ENCODE data around the gene MIGA2.
"Not testable (repeated sequence)": the region's sequence is repeated elsewhere in the genome, so short reads cannot be mapped to it uniquely, and the experiment has no call there.

MIGA2 gene, protein sequence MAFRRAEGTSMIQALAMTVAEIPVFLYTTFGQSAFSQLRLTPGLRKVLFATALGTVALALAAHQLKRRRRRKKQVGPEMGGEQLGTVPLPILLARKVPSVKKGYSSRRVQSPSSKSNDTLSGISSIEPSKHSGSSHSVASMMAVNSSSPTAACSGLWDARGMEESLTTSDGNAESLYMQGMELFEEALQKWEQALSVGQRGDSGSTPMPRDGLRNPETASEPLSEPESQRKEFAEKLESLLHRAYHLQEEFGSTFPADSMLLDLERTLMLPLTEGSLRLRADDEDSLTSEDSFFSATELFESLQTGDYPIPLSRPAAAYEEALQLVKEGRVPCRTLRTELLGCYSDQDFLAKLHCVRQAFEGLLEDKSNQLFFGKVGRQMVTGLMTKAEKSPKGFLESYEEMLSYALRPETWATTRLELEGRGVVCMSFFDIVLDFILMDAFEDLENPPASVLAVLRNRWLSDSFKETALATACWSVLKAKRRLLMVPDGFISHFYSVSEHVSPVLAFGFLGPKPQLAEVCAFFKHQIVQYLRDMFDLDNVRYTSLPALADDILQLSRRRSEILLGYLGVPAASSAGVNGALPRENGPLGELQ

DNA sequence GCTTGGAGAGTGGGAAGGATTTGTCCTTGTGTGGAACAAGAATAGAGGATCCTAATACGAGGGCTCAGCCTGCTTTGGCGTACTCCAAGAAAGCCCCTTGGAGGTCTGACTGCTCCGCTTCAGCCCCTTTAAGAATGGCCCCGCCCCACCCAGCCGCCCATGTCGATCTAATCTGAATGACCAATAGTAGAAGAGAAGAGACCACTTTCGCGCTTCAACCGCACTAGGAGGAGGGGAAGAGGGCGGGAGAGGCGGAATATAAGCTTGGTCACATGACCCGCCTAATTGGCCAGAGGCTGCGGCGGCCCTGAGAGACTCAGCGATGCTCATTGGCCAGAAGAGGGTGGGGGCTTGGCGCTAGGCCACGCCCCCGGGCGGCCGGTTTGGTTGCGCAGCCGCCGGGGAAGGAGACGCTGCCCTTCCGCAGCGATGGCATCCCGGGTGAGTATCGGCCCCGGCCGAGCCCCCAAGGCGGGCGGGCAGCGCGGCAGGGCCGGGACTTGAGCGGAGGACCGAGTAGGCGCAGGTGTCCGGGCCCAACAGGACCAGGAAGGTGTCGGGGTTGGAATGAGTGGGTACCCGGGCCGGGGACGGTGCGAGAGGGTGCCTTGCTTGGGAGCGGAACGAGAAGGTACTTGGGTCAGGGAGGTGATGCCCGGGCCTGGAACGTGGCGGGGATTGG lies at the start of gene MIGA2:
TSS of gene MIGA2 (plus strand) at position 386 of the 682 bp plus-strand sequence. CDS start 3,969 bp downstream, outside the sequence.
- peak; percentile 88 to 93 (median 91) for DNase-seq (ENCODE audit: low read depth in 2 of 3, low spot score in 1 of 3)

- no peak for DNase-seq (ENCODE audit: low read depth in 2 of 3, low spot score in 1 of 3)
Observed at GRCh38 chr9:128986671-128987070, 49.8 kb upstream of the MIGA2 start.

- no peak for DNase-seq (ENCODE audit: low read depth in 2 of 3, low spot score in 1 of 3)
Observed at GRCh38 chr9:128987805-128988204, 48.6 kb upstream of the MIGA2 start.

GRCh38 chr9:128992995-128993394 lies 43.4 kb upstream of the MIGA2 start:
- DNase-seq (ENCODE audit: low read depth in 2 of 3, low spot score in 1 of 3) = no peak

DNA sequence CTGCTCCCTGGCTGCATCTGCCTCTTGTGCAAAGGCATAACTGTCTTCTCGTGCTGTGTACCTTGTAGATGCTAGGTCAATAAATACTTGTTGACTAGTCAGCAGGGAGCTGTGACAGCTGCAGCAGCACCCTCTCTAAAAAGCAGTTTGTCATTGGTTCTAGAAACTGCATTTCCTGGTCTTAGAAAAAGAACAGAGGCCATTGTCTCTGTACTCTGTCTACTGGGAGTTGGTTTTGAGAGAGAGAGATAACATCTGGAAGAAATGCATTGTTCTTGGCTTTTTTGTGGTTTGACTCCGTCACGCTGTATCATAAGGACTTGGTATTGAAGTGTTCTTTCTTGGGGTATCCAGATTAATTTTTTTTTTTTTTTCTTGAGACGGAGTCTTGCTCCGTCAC lies 40.6 kb upstream of the MIGA2 start:
- no peak for DNase-seq (ENCODE audit: low read depth in 2 of 3, low spot score in 1 of 3)

- DNase-seq (ENCODE audit: low read depth in 2 of 3, low spot score in 1 of 3) = no peak
Observed at GRCh38 chr9:128998462-128998861, 38.0 kb upstream of the MIGA2 start.

DNA sequence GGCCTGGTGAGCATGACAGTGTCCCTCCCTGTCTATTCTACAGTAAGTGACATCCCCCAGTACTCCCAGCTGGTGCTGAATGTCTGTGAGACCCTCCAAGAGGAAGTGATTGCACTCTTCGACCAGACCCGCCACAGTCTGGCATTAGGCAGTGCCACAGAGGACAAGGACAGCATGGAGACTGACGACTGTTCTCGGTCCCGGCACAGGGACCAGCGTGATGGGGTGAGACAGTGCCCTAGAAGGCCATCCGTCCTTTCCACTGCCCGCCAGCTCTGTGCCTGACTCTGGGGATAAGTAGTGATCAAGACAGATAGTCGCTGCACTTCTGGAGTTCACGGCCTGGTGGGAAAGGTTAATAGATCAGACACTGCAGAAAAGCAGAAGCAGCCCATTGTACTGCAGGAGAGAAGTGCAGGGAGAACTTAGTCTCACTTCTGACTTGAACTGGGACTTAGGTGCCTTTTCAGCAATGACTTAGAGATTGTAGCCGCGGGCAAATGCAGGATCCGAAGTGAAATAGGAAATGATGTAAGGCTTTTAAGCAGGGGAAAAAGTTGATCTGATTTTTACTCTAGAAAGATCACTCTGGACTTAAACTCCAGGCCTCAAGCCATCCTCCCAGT lies 36.7 kb upstream of the MIGA2 start:
- no peak for DNase-seq (ENCODE audit: low read depth in 2 of 3, low spot score in 1 of 3)

DNA sequence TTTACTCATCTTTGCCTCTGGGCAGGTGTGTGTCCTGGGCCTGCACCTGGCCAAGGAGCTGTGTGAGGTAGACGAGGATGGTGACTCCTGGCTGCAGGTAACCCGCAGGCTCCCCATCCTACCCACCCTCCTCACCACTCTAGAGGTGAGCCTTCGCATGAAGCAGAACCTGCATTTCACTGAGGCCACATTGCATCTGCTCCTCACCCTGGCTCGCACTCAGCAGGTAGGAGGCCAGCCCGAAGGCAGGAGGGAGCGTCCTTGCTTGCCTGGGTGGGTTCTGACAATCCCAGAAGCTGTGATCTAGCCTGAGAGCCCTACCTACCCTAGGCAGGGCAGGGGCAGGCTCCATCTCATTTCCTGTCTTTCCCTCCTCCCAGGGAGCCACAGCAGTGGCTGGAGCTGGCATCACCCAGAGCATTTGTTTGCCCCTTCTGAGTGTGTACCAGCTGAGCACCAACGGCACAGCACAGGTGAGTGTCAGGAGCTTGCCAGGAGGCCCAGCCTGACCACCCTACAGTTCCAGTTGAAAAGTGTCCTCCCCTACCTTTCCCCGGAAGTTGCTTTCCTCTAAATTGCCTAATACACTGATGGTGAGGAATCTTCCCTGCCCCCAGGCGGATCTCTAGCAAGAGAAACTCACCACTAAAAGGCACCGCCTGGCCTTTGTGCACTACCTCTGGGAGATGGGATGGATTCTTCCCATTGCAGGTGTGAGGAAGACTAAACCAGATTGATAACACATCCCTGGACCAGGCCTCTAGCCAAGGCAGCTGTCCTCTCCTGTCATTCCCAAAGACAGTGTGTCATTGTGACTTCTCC lies 34.7 kb upstream of the MIGA2 start:
- no peak for DNase-seq (ENCODE audit: low read depth in 2 of 3, low spot score in 1 of 3)

GRCh38 chr9:129002992-129003391 lies 33.4 kb upstream of the MIGA2 start:
- DNase-seq (ENCODE audit: low read depth in 2 of 3, low spot score in 1 of 3) = no peak

- DNase-seq (ENCODE audit: low read depth in 2 of 3, low spot score in 1 of 3) = not testable (repeated sequence)
Observed at GRCh38 chr9:129004173-129004572, 32.3 kb upstream of the MIGA2 start.

DNA sequence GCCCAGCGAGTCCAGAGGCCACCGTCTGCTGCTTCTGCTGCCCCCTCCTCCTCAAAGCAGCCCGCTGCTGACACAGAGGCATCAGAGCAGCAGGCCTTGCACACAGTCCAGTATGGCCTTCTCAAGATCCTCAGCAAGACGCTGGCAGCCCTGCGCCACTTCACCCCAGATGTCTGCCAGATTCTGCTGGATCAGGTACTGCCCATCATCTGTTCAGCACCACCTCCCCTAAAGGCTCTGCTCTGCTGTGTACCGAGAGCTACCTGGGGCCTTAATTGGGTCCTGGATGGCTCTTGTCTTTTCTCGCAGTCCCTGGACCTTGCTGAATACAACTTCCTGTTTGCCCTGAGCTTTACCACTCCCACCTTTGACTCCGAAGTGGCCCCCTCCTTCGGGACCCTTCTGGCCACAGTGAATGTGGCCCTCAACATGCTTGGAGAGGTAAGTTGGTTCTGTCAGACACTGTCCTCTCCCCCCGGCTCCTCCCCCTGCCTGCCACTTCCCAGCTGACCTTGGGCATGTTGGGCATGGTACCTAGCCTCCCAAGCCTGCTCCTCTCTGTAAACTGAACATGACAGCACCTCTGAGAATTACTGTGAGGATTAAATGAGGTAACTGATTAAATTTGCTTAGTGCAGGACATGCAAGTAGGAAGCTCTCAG lies 31.0 kb upstream of the MIGA2 start:
- no peak for DNase-seq (ENCODE audit: low read depth in 2 of 3, low spot score in 1 of 3)

- peak; percentile 21 to 28 (median 28) for DNase-seq (ENCODE audit: low read depth in 2 of 3, low spot score in 1 of 3)
Observed at GRCh38 chr9:129006328-129007034, 29.9 kb upstream of the MIGA2 start.

DNA sequence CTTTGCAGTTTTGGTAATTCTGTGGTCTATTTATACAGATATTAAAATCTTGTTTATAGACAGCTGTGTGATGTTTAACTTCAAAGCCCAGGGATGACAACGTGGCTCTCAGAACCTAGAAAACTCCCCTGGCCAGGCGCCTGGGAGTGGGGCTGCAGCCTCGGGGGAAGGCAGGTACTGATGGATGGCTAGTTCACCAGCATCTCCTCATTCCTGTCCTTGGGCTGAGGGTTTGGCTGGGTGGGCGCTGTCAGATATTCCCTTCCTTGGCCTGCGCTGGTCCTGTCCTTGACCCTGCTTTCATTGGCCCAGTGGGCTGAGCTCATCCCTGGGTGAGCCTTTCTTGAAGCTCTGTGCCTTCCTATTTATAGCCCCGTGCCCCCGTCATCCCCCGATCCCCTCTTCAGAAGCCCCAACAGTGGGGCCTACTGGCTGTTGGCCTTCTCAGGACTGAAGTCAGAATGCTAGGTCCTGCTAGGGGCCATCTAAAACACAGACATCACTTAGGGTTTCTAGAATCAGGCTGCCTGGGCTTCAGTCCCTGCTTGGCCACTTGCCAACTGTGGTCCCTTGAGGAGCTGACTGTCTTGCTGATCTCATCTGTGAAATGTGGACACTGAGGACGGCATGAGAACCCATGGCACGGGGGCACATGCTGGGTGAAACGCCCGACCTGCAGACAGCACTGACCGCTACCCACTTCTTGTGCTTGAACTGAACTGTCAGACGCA lies 29.2 kb upstream of the MIGA2 start:
- DNase-seq (ENCODE audit: low read depth in 2 of 3, low spot score in 1 of 3) = no peak

- DNase-seq (ENCODE audit: low read depth in 2 of 3, low spot score in 1 of 3) = no peak
Observed at GRCh38 chr9:129007766-129008468, 28.5 kb upstream of the MIGA2 start.

DNA sequence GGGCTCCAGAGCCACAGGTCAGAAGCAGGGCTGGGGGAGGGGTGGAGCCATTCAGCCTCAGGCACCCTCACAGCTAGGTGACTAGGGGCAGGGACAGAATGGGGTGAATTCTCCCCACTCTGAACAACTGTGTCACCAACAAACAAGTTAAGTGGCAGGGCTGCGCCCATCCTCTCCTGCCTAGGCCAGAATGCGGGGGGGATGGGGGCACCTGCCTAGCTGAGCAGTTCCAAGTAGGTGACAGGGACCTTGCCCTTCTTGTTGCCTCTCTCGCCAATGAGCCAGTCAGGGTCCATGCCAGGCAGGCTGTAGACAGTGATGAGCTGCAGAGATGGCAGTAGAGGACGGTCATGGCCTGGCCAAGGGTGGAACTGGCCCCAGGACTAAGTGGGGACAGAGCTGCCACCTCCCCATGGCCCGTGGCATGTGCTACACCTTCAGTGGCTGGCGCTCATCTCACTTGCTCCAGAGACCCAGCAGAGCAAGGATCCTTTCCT lies 27.9 kb upstream of the MIGA2 start:
- DNase-seq (ENCODE audit: low read depth in 2 of 3, low spot score in 1 of 3) = no peak

DNA sequence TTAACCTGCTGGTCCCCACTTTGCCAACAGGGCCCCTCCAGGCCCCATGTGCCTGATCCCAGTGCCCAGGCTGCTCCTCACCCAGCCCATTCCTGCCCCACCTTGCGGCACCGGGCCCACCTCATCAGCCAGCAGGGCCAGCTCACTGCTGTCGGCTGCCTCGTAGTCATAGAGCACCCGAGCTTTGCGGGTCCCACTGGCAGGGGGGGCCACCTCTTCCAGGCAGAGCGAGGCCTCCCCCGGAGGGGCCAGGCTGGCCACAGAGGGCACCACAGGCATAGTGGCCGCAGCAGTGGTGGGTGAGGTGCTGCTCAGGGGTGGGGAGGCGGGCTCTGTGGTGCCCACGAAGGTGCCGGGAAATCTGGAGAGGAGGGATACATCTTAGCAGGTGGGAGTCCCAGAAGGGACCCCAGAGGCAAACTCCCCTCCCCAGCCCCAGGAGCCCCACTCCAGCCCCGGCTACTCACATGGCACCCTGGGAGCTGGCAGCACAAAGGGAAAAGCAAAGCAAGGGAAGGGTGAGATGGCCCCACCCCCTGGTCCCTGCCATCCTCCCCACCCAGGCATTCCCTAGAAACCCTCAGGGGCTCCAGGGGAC lies 27.3 kb upstream of the MIGA2 start:
- no peak for DNase-seq (ENCODE audit: low read depth in 2 of 3, low spot score in 1 of 3)

DNA sequence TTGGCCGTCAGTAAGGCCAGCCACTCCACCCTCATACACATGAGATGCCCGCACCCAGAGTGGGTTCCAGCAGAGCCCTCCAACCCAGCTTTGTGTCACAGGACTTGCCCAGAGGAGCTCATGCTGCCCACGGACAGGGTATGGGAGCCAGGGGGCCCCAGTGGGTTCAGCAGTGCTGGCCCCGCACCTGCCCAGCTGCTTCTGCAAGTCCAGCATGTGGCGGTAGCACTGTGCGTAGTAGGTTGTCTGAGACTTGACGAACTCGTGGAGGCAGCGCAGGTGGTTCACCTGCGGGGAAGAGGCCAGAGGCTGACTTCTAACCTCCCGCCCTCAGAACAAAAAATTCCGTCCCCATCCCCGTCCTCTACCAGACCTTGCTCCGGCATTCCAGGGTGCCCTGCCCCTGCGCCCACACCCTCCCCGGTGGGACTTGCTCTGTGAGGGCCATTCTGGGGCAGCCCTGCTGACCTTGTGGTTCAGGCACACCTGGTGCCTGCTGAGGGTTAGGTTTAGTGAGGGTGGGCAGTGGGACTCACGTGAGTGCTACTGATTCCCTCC lies 26.8 kb upstream of the MIGA2 start:
- no peak for DNase-seq (ENCODE audit: low read depth in 2 of 3, low spot score in 1 of 3)

All from stimulated activated CD4-positive, alpha-beta T cell treated with anti-CD3 and anti-CD28 coated beads, Interleukin-12 subunit alpha, Interleukin-12 subunit beta, amount 100 ng/mL, for 48 hours (primary cell).